Trophoblast cell (in vitro differentiated cells and primary cell): ENCODE measurements around the gene CPT1B.

ENCODE experiments used
- DNase-seq, 2 donors: peaks; one replicate each; pipeline ENCODE4 v3.0.0-alpha.2; 2016
- H2AFZ ChIP-seq: 2 replicates; pipeline ENCODE4 v1.6.1; 2013; ENCODE audit warnings: low read length, moderate library complexity, mild to moderate bottlenecking; ENCODE audit not compliant: insufficient read depth, poor library complexity
- H2AK5ac ChIP-seq: 2 replicates; pipeline ENCODE4 v1.6.1; 2013; ENCODE audit warnings: mild to moderate bottlenecking, low read length
- H2BK120ac ChIP-seq: 2 replicates; pipeline ENCODE4 v1.6.1; 2013; ENCODE audit warnings: low read length, mild to moderate bottlenecking, moderate library complexity; ENCODE audit not compliant: insufficient read depth, poor library complexity
- H2BK12ac ChIP-seq: 2 replicates; pipeline ENCODE4 v1.6.1; 2013; ENCODE audit warnings: mild to moderate bottlenecking, low read length, moderate library complexity
- H2BK5ac ChIP-seq: 2 replicates; pipeline ENCODE4 v1.6.1; 2013; ENCODE audit warnings: low read length, low read depth, moderate library complexity, mild to moderate bottlenecking; ENCODE audit not compliant: poor library complexity
- H3K14ac ChIP-seq: 2 replicates; pipeline ENCODE4 v1.6.1; 2013; ENCODE audit warnings: mild to moderate bottlenecking, low read length
- H3K18ac ChIP-seq: 2 replicates; pipeline ENCODE4 v1.6.1; 2013; ENCODE audit warnings: mild to moderate bottlenecking, low read length
- H3K23ac ChIP-seq: 2 replicates; pipeline ENCODE4 v1.6.1; 2013; ENCODE audit warnings: low read length
- H3K27ac ChIP-seq: 2 replicates; pipeline ENCODE4 v1.5.1; 2013; ENCODE audit warnings: low read depth, mild to moderate bottlenecking, inconsistent platforms, low read length, moderate library complexity
- H3K27me3 ChIP-seq: 2 replicates; pipeline ENCODE4 v1.6.1; 2013; ENCODE audit warnings: inconsistent platforms, mild to moderate bottlenecking, low read length, moderate library complexity; ENCODE audit not compliant: insufficient read depth
- H3K36me3 ChIP-seq, 2 experiments: 1 replicate in 1 of 2; 2 replicates in 1 of 2; pipeline ENCODE4 v1.6.1; 2013; ENCODE audit warnings: low read length in 2 of 2, mild to moderate bottlenecking in 2 of 2, moderate library complexity in 1 of 2; ENCODE audit not compliant: insufficient read depth in 2 of 2, control insufficient read depth in 1 of 2
- H3K4ac ChIP-seq: 2 replicates; pipeline ENCODE4 v1.6.1; 2013; ENCODE audit warnings: low read depth, mild to moderate bottlenecking, low read length, moderate library complexity
- H3K4me1 ChIP-seq, 2 experiments: 1 replicate in 1 of 2; 2 replicates in 1 of 2; pipeline ENCODE4 v1.6.1; 2013; ENCODE audit warnings: low read length in 2 of 2, mild to moderate bottlenecking in 2 of 2, moderate library complexity in 1 of 2; ENCODE audit not compliant: insufficient read depth in 2 of 2, control insufficient read depth in 1 of 2
- H3K4me2 ChIP-seq: 2 replicates; pipeline ENCODE4 v1.6.1; 2013; ENCODE audit warnings: inconsistent platforms, mild to moderate bottlenecking, low read length, moderate library complexity
- H3K4me3 ChIP-seq: 2 replicates; pipeline ENCODE4 v1.5.1; 2013; ENCODE audit warnings: mild to moderate bottlenecking, low read depth, low read length, inconsistent platforms
- H3K79me1 ChIP-seq: one replicate; pipeline ENCODE4 v1.6.1; 2013; ENCODE audit warnings: low read length
- H3K79me2 ChIP-seq: 2 replicates; pipeline ENCODE4 v1.6.1; 2013; ENCODE audit warnings: low read length, mild to moderate bottlenecking; ENCODE audit not compliant: control insufficient read depth, insufficient read depth, poor library complexity
- H3K9ac ChIP-seq: 2 replicates; pipeline ENCODE4 v1.6.1; 2013; ENCODE audit warnings: mild to moderate bottlenecking, low read length
- H3K9me3 ChIP-seq: 2 replicates; pipeline ENCODE4 v1.6.1; 2013; ENCODE audit warnings: low read depth, mild to moderate bottlenecking, control low read depth, inconsistent platforms, low read length; ENCODE audit not compliant: insufficient read depth
- H4K12ac ChIP-seq: 2 replicates; pipeline ENCODE4 v1.6.1; 2013; ENCODE audit warnings: low read depth, mild to moderate bottlenecking, low read length, moderate library complexity
- H4K8ac ChIP-seq: 2 replicates; pipeline ENCODE4 v1.6.1; 2013; ENCODE audit warnings: low read depth, mild to moderate bottlenecking, low read length, moderate library complexity
- H4K91ac ChIP-seq: one replicate; pipeline ENCODE4 v1.6.1; 2013; ENCODE audit warnings: low read depth, mild to moderate bottlenecking, low read length, moderate library complexity
- WGBS: extraction: QIAGEN DNeasy Blood & Tissue Kit; methylation state at CpG from one replicate; pipeline ENCODE4 v1.1.7; 2013; ENCODE audit warnings: missing lambda C conversion rate; ENCODE audit not compliant: insufficient read length, insufficient coverage; ENCODE audit errors: extremely low coverage; 5-methylcytosine and 5-hydroxymethylcytosine counted together

CPT1B gene

DNA sequence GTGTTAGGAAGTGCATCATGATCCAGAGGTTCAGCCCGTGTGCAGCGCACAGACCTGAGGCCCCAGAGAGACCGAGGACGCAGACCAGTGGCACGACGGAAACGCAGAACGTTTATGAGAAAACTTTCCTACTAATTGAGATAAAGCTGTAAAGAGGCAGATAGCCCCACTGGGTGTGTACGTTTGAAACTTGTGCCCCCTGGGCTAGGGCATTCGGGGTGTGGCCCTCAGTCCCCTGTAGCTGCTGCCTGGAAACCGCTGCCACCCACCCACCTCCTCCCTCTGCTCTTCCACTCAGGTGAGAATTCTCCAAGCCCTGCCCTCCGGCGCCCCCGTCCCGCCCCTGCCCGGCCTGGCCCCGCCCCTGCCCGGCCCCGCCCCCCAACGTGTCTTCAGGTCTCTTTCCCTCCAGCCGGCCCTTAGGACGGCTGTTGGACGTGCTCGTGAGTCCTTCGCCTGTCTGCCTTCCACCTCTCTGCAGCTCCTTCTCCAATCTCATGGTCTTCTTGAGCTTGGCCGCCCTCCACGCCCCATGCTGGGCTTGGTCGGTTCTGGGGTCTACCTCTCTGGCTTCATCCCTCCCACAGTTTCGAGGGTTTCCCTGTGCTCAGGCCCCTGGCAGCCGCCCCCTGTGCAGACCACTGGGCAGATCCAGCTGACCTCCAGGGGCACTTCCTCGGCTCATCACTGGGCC lies 34.4 kb upstream of the CPT1B start:
- H4K8ac ChIP-seq: no peak overlapping the region
- no peak overlapping the region for H3K4me2 ChIP-seq
- no peak overlapping the region for H3K14ac ChIP-seq
- H3K79me2 ChIP-seq: no peaks in the 10 kb centered on the region
- no peak overlapping the region for H2BK5ac ChIP-seq
- H3K4me1 ChIP-seq: peaks cover 0 to 4% of the 10 kb centered on the region in 2 experiments
- no peak overlapping the region for H3K18ac ChIP-seq
- H3K27me3 ChIP-seq: no peaks in the 10 kb centered on the region
- H3K79me1 ChIP-seq: no peaks in the 10 kb centered on the region
- H2AK5ac ChIP-seq: no peak overlapping the region
- H3K9me3 ChIP-seq: no peaks in the 10 kb centered on the region
- H2BK120ac ChIP-seq: no peak overlapping the region
- no peak overlapping the region for H3K4ac ChIP-seq
- no peaks in the 10 kb centered on the region for H3K36me3 ChIP-seq
- no peak overlapping the region for H4K91ac ChIP-seq
- H3K23ac ChIP-seq: no peak overlapping the region
- no peak overlapping the region for H3K9ac ChIP-seq
- H2BK12ac ChIP-seq: no peak overlapping the region
- no peak overlapping the region for H4K12ac ChIP-seq
- peak in 1 of 2 donors; percentile 51 for DNase-seq
- WGBS: no CpG with 5 or more reads among the region's 31 CpGs
- no peak overlapping the region for H3K27ac ChIP-seq
- H3K4me3 ChIP-seq: no peak overlapping the region
- H2AFZ ChIP-seq: no peak overlapping the region

DNA sequence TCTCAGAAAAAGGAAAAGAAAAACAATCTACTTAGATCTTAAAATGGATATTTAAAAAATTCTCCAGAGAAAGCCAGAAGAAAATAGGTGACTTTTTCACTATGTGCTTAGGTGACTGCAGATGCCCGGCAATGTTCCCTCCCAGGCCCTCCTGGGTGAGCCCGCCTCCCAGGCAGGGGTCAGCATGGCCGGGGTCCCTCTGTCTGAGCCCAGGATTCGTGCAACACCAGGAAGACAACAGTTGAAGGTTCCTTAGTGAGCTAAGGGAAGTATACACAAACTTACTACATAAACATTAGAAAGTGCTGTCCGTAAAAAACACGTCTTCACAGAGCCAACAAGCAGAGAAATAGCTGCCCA lies 33.9 kb upstream of the CPT1B start:
- H3K4me1 ChIP-seq: peaks cover 0 to 4% of the 10 kb centered on the region in 2 experiments
- no peak overlapping the region for H2BK120ac ChIP-seq
- H2AFZ ChIP-seq: no peak overlapping the region
- no peak for DNase-seq
- no peaks in the 10 kb centered on the region for H3K79me1 ChIP-seq
- no peak overlapping the region for H3K23ac ChIP-seq
- H3K4me2 ChIP-seq: no peak overlapping the region
- H3K14ac ChIP-seq: no peak overlapping the region
- H4K91ac ChIP-seq: no peak overlapping the region
- no peak overlapping the region for H2AK5ac ChIP-seq
- H3K9me3 ChIP-seq: no peaks in the 10 kb centered on the region
- H3K4ac ChIP-seq: no peak overlapping the region
- H3K79me2 ChIP-seq: no peaks in the 10 kb centered on the region
- no peak overlapping the region for H2BK5ac ChIP-seq
- no peaks in the 10 kb centered on the region for H3K36me3 ChIP-seq
- no peak overlapping the region for H3K27ac ChIP-seq
- H3K9ac ChIP-seq: no peak overlapping the region
- WGBS: no CpG with 5 or more reads among the region's 6 CpGs
- no peaks in the 10 kb centered on the region for H3K27me3 ChIP-seq
- H4K8ac ChIP-seq: no peak overlapping the region
- no peak overlapping the region for H2BK12ac ChIP-seq
- H3K4me3 ChIP-seq: no peak overlapping the region
- H4K12ac ChIP-seq: no peak overlapping the region
- H3K18ac ChIP-seq: no peak overlapping the region

- Histone ChIP-seq H2AK5ac (no peak overlapping the region), H4K8ac (no peak overlapping the region), H3K4ac (no peak overlapping the region), H3K18ac (no peak overlapping the region), H3K9me3 (no peaks in the 10 kb centered on the region), H2BK12ac (no peak overlapping the region), H2AFZ (no peak overlapping the region), H3K27ac (no peak overlapping the region), H3K14ac (no peak overlapping the region), H3K4me3 (no peak overlapping the region), H3K79me1 (no peaks in the 10 kb centered on the region), H2BK5ac (no peak overlapping the region), H3K9ac (no peak overlapping the region), H3K36me3 (no peaks in the 10 kb centered on the region), H3K27me3 (no peaks in the 10 kb centered on the region), H2BK120ac (no peak overlapping the region), H4K91ac (no peak overlapping the region), H3K79me2 (no peaks in the 10 kb centered on the region), H3K4me1 (peaks cover 0 to 4% of the 10 kb centered on the region in 2 experiments), H4K12ac (no peak overlapping the region), H3K4me2 (no peak overlapping the region), H3K23ac (no peak overlapping the region)
- no peak for DNase-seq
- no CpG with 5 or more reads among the region's 26 CpGs for WGBS
Observed at GRCh38 chr22:50611341-50612060, 33.3 kb upstream of the CPT1B start.

DNA sequence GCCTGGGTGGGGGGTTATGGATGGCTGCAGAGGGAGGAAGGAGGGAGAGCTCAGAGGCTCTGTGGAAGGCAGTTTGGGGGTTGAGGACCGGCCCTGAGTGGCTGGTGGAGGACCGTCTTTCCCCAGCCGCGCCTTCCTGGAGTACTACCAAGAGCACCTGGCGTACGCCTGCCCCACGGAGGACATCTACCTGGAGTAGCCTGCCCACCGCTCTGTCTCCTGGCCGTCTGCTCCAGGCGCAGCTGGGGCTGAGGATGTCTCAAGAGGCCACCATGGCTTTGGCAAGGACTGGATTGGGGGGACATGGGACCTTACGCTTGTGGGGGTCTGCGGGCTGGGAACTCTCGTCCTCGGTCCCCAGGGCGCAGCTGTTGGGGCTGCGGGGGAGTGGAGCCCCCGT lies 32.4 kb upstream of the CPT1B start:
- H3K79me1 ChIP-seq: no peaks in the 10 kb centered on the region
- no peaks in the 10 kb centered on the region for H3K9me3 ChIP-seq
- H3K4me1 ChIP-seq: peaks cover 0 to 4% of the 10 kb centered on the region in 2 experiments
- H4K91ac ChIP-seq: no peak overlapping the region
- no peak overlapping the region for H2BK120ac ChIP-seq
- no peak overlapping the region for H3K27ac ChIP-seq
- H4K12ac ChIP-seq: no peak overlapping the region
- H2AK5ac ChIP-seq: no peak overlapping the region
- no peak overlapping the region for H2BK5ac ChIP-seq
- H3K14ac ChIP-seq: no peak overlapping the region
- H3K36me3 ChIP-seq: no peaks in the 10 kb centered on the region
- H3K9ac ChIP-seq: no peak overlapping the region
- WGBS: no CpG with 5 or more reads among the region's 17 CpGs
- no peak overlapping the region for H3K4me3 ChIP-seq
- no peak overlapping the region for H4K8ac ChIP-seq
- no peak overlapping the region for H3K23ac ChIP-seq
- DNase-seq: no peak
- no peak overlapping the region for H3K18ac ChIP-seq
- no peak overlapping the region for H3K4ac ChIP-seq
- no peaks in the 10 kb centered on the region for H3K79me2 ChIP-seq
- no peak overlapping the region for H2AFZ ChIP-seq
- H2BK12ac ChIP-seq: no peak overlapping the region
- H3K4me2 ChIP-seq: no peak overlapping the region
- H3K27me3 ChIP-seq: no peaks in the 10 kb centered on the region
